NCI-H526 treated with DMSO at 0.1 percent for 48 hours (cell line): ENCODE measurements around the gene FGF12.

Source experiments
- DNase-seq: peaks from one replicate; lab custom pipeline; 2025; lab: John Stamatoyannopoulos, UW

The FGF12 gene

DNA sequence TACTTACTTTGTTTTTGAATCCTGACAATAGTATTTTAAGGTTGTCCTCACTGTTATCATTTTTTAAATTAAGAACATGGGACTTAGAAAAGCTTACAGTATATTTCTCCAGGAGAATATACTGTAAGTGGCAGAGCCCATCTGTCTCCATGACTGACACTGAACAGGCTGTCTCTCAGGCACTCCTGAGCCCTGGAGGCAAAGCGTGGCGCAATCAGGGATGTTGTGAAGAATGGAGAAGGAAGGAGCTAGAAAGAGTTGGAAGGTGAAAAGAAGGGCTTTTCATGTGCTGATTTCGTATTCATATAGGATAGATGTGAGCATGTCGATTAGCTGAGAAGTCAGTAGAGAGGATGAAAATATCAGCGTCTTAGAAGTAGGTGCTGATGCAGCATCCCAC, 41.5 kb downstream of the FGF12 start:
- no peak for DNase-seq

DNA sequence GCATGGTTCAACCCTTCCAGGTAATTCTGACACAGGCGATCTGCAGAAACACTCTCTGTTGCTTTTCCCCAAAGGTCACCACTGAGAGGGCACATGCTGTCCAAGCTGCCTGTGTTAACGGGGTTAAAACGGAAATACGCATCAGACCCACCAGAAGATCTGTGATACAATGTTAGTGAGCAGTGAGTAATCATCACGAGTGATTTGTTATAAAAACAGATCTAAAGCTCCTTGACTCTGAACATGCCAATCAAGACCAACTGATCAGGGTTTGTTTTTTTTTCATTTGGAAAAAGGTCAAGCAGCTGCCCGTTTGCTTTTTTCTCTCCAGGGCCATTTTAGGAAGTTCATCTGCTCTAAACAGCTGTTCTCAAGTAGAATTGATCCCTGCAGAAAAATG, 43.2 kb downstream of the FGF12 start:
- no peak for DNase-seq

DNA sequence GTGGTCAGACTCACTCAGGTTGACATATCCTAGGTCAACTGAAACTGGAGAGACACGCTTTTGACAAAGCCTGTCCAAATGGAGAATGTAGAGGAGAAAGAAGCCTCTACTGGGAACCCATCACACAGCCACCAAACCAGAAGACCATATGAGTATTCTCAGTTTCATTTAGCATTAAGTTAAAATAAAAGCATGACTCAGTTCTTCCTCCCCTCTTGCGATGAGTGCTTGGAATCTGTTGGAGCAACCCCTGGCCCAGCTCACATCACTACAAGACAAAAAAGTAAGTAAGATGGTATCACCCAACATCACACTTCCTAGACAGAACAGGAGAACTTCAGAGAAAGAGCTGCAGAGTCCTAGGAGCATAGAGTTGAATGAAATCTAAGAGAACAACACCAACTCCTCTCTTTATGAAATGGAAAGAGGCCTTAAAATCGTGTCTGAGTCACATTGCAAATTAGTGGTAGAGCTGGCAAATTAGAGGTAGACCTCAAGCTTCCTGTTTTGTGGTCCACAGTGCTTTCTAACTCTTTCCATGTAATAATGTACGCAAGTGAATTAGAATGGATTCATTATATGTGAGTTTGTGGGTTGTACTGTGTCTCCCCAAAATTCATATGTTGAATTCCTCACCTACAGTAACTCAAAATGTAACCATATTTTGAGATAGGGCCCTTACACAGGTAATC, 51.2 kb downstream of the FGF12 start:
- DNase-seq, result no peak

DNA sequence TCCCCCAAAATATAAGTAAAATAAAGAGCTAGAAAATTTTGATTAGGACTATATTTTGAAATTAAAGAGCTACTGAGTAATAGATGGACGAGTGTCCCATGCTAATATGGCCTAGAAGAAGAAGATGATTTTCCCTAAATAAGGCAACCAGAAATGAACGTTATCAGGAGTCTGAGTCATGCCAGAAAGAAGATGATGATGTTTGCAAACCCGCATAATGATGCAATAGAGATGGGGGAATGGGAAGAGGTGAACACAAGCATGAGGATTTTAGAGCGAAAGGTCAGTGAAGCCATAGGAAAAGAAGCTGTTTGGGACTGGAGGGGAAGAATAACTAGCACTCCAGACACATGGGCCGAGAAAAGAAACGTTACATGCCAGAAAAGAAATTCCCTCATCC, 71.7 kb downstream of the FGF12 start:
- no peak for DNase-seq

DNA sequence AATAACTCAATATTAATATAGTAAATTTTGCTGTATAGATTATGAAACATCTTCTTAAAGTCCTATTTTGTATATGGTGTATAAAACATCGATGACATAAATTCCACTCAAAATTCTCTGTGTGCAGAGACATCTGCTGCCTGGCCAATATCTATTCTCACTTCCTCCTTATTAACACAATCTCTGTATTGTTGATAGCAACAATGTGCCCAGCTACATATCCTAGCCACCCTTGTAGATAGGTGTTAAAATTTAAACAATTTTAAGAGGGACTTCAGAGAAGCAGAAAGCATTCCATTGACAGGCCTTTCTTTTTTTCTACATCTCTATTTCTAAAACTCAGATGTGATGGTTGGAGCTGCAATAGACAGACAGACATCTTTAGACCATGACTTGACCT, 72.3 kb downstream of the FGF12 start:
- no peak for DNase-seq

DNA sequence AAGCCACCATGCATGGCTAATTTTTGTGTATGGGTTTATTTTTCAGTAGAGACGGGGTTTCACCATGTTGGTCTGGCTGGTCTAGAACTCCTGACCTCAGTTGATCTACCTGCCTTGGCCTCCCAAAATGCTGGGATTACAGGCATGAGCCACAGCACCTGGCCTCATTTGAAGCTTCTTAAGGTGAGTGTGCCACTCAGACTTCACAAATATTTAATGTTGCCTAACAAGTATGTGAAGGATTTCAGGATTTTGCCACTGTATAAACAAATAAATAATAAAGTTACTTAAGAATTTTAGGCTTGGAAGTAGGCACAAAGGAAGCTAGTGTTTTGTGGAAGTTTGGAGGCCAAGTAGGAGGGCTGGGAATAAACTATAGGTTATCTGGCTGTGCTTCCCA, 73.5 kb downstream of the FGF12 start:
- DNase-seq, result no peak

DNA sequence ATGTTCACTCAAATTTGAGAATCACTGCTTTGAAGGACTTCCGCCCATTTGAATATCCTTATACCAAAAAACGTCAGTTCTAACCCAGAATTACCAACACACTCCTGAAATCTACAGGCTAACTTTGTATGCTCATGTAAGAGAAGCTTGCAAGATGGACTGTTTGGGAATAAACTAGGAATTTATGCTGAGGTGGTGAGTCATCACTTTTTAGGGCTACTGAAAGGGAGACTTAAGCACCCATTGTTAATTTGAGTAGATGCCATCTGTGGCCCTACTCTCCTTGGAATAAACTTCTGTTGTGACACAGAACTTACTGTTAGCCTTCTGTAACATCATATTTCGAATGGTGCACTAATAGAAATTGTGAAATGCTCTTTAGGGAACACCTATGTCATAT, 74.6 kb downstream of the FGF12 start:
- no peak for DNase-seq

DNA sequence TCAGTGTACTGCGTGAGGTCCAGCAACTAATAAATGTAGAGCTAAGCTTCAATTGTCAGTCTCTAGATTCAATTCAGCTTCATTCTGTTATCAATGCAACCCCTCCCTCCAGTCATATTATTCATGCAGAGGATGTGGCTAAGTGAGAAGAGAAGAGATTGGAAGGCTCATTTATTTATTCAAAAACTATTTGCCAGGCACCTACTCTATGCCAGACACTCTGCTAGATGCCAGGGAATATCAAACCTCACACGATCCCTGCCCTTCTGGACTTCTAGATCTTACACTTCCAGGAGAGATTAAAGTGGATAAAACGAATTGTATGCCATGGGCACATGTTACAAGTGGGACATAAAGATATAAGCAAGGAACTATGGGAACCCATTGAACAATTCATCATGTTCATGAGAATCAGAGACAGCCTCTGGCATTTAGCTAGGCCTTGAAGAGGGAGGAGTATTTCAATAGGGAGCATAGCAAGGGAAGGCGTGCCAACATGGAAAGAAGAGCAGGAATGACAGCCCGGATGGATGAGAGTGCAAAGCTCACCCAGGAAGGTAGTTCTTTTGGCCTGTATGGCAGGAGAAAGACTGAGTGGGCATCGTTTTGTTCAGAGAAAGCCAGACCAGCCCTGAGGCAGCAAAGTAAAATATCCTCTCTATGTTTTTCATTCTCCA, 75.4 kb downstream of the FGF12 start:
- DNase-seq, result no peak

DNA sequence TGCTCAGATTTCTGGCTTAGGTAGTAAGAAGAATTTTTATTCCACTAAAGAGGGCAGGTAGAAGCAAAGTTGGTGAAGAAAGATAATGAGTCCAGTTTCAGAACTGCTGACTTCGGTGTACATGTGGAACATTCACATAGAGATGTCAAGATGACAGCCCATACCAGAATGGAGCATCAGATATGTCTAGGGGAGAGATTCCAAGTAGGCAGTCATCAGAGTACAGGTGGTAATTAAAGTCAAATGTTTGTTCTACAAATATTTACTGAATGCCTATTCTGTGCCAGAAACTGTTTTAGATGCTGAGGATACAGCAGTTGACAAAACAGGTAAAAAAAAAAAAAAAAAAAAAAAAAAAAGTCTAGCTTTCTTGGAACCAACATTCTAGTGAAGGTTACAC, 81.9 kb downstream of the FGF12 start:
- no peak for DNase-seq

DNA sequence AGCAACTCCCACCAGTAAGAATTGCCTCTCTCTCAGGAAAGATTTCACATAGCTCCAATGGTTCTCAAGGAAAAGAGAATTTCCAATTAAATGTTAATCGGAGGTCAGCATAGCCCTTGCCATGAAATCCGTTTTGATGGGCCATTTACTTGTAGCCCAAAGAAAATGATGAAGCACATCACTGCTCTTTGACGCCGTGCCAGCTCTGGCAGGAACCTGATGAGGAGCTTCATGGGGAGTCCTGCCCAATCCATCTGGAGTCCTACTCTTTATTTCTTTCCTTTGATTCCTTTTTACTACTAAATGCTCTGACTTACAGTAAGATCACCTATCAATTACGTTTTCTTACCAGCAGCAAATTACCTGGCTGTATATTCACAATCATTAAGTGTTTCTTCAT, 84.7 kb downstream of the FGF12 start:
- DNase-seq, result no peak

DNA sequence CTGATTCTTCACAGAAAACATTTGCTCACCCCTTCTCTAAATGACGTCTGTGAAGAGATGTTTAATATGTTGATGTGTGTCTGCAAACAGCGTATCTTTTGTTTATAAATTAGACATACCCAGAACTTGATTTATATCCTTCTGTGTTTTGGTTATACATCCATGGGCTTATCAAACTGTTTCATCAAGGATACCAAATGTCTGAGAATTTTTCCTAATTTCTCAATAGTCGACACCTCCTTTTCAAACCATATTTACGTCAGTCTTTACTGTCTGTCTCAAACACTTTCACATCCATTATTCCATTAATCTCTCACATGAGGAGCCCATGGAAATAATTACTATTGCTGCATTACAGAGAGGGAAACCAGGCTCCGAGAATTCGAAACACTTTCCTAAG, 85.4 kb downstream of the FGF12 start:
- DNase-seq, result no peak

DNA sequence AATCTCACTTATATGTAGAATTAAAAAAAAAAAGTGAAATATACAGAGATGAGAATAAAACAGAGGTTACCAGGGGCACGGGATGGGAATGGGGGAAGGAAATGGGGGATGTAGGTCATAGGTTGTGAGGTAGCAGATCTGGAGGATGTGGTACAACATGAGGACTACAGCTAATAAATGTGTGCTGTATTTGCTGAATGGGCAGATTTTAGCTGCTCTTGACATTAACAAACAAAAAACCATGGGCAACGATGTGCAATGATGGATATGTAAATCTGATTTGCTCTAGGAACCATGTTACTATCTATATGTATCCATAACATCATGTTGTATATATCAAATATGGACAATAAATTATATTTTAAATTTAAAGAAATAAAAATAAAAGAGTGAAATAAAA, 87.4 kb downstream of the FGF12 start:
- no peak for DNase-seq

DNA sequence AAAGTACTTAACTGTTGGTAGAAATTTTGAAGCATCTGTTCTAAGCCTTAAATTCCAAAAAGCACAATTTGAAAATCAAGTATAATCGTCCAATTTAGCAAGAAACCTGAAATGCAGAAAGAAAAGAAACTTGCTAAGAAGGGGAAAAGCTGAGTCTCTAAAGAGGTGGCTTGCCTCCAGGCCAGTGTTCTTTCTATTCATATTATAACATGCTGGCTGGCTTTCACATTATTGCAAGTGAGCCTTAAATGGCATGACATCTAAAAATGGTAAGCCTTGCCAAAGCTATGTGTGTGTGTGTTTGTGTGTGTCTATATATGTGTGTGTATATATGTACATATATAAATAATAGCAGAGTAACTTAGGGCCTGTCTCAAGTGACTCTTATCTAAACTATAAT, 89.5 kb downstream of the FGF12 start:
- DNase-seq, result no peak

DNA sequence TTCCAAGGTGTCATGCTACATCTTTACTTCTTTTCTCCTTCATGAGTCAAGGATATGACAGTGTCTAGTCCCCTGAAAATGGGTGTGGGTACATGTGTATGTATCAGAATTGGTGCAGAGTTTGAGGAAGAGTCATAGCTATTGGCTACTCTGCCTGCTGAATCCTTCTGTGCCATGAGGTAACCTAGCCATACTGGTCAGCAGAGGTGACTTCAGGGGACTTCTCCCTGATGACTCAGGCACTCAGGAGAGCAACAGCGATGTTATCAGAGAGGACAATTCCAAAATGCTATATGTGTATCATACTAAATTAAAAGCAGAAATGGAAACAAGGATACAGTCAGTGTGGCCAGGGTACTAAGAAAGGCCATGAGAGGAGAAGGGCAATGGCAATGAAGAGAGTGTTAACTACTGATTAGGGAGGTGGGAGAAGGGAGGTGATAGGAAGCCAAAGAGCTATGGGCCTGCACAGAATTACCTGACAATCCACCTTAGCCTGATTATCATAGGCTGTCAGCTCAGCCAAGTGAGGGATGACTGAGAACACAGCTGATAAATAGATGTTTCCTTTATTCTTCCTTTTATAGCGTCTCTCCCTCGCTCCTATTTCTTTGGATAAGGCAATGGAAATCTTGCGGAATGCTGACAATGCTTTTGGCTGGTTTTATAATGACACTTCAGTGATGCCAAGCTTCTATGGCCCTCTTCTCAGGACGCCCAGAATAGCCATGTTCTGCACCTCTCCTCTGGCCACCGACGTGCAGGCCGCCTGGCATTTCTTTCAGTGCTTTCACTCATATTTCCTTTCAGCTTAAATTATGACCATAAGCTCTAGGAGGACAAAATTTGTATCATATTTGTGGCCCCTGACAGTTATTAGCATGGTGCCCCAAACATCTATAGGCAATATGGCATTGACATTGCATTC, 90.6 kb downstream of the FGF12 start:
- DNase-seq, result no peak

DNA sequence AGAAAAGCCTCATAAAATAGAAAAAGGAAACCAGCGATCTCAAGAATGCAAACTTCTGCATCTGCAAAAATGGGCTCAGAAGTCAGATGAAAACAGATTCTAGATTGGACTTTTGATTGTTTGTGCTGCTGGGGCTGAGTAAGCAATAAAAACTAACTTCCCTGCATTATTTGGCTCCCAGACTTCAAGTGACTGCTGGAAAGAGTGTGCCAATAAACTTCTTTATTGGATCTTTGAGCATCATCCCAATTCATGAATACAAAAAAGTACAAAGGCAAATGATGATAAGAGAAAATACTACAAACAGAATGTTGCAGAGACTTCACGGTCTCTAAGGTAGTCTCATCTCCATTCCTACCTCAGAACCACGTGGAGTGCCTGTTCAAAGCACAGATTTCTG, 97.9 kb downstream of the FGF12 start:
- DNase-seq, result no peak

DNA sequence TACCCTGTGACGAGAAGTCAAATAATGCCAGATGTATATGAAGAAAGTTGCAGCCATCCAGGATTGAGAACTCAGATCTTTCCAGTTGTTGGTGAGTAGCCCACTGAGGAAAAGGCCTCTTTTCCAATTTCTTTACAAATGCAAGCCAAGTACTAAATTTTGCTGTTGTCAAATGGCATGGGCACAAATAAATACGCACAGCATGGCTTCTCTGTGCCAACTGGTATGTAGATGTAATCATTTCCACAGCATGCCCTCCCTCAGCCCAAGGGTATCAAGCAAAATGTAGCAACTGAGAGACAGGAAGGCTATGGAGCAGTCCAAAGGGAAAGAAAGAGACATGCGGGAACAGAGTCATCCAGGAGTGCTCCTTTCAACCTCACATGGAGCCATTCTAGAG, 105.4 kb downstream of the FGF12 start:
- DNase-seq, result no peak

DNA sequence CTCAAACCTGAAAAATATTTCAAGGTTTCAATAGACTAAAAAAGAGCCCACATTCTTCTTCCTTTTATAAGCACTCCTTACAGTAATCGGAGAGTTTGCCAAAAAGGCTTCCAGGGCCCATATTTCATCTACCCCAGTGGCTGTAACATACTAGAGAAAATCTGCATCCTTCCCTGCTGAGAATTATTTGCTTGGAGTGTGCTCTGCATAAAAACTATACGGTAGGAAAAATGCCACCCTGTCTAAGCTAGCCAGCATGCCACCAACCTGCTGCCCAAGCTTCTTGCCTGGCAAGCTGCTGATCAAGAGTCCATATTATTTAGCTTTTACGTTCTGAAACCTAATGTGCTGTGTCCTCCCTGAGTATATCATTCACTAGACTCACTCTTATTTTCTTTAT, 107.1 kb downstream of the FGF12 start:
- DNase-seq, result no peak

DNA sequence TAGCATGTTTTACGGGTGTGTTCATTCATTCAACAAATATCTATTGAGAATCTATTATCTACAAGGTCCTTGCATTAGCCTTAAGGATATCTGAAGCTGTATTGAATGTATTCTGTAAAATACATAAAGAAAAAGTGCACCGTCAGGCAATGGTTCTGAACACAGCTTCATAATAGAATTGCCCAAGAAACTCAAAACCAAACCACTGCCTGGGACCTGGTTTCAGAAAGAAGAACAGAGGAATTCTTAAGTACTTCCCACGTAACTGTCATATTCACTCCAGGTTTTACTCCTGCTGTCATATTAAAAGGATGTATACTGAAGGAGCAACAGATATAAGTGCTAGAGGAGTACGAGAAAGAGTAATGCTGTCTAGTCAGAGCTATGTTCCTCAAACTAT, 115.9 kb downstream of the FGF12 start:
- DNase-seq, result no peak

DNA sequence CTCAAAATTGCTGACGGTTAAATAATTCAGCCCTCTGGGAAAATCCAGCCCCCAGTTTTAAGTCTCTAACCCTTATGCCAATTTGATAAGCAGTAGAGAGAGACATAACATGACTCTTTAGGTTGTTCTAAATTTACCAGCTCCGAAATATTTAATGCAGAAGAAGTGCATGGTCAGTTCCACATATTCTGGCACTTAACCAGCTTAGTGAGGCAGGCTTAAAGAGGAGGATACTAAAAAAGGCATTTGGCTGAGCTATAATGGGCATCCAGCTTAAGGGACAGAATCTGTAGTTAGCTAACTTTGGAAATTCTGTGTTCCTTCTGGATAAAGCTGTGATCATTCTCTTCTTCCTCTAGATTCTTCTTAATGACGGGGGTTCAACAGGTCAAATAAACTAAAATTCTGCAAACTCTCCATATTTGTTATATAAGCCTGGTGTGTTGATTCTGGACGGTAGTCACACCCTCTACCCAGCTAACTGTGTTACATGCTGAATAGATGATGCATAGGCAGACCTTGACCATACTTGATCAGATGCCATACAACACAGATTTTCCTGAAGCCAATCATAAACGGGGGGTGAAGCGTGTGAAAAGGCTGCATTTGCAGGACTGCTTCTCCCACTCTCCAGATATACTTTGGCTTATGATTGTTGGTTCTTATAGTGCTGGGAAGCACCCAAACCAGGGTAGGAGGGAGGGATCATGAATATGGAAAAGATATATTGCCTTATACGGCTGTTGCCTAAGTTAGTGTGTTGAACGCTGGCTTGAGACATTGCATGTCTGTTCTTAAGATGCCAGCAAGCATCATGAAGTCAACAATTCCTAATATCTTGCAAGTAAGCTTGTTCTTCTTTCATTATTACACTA, 118.4 kb downstream of the FGF12 start:
- DNase-seq, result no peak

DNA sequence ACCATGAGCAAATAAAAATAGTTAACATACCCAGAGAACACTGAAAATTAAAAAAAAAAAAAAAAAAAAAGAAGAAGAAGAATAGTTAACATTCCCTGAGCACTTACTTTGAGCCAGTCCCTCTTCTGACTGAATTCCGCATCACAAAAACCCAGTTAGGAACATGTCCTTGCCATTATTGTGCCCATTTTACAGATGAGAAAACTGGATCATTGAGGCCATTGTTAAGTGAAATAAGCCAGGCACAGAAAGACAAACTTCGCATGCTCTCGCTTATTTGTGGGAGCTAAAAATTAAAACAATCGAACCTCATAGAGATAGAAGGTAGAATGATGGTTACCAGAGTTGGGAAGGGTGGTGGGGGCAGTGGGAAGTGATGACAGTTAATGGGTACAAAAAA, 119.5 kb downstream of the FGF12 start:
- DNase-seq, result no peak

DNA sequence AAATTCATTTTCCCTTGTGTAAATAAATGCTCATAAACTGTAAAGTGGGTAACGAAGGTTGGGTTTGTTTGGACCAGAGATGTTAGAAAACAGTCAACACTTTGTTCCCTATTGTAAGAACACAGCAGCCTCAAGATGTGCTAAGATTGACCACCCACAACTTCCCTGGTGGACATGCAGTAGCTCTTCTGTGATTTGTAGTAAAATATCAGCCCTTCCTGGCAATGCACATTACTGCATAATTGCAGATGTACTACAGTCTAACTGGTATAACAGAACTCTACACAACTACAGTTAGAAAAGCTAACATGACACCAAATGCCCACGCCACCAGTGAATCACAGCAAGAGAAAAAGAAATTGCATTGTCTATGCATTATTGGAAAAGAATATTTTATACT, 129.4 kb downstream of the FGF12 start:
- no peak for DNase-seq

DNA sequence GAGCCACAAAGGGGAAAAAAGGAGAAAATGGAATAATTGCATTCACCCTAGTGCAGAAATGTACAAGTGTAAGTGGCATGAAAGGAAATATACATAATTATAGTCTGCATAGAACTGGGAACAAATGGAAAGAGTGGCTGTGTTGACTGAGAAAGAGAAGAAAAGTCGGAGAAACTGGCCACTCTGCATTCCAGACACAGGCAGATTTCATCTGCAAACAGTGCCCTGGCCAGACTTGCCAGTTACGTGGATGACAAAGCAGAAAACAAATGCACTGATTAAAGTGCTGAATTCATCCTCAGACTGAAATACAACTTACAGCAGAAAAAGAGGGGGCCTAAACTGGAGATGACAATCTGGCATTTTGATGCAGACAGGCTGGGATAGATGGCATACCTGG, 129.8 kb downstream of the FGF12 start:
- no peak for DNase-seq
